Ishikawa (cell line): ENCODE measurements around the gene AGTR1.

Experiments used
- FOXM1 ChIP-seq: IDR thresholded peaks from 2 replicates; pipeline ENCODE4 v1.6.1; 2012; ENCODE audit warnings: low read depth, borderline replicate concordance
- YY1 ChIP-seq: IDR thresholded peaks from 2 replicates; pipeline ENCODE4 v1.6.1; 2012; ENCODE audit warnings: low read depth

- no peak for TF ChIP-seq YY1
- no peak for TF ChIP-seq FOXM1
Measured at GRCh38 chr3:148657470-148657869, 40.2 kb upstream of the AGTR1 start.
